Activated CD4-positive, alpha-beta memory T cell treated with anti-CD3 and anti-CD28 coated beads, Interleukin-2, amount 10 ng/mL, durations not matched to agents 7 days and 5 days (primary cell): ENCODE data around the gene SHC4. TPM values are rescaled to one million over a fixed set of nuclear protein-coding genes. Genes with fewer than 3 reads are reported as not detected.

Experiments used
- CTCF ChIA-PET: fragments of 350-600 bp; sonication (Branson Sonifier 250); formaldehyde crosslinking; loops from one replicate; lab custom pipeline; 2021; ENCODE audit warnings: antibody characterized with exemption, inconsistent platforms; lab: Charles Lee
- POLR2A ChIA-PET: fragments of 350-600 bp; sonication (Branson Sonifier 250); formaldehyde crosslinking; loops from one replicate; lab custom pipeline; 2021; ENCODE audit warnings: antibody characterized with exemption; lab: Charles Lee
- DNase-seq: peaks from one replicate; pipeline ENCODE4 v3.0.0-alpha.2; 2020
- H3K27ac Mint-ChIP-seq: one replicate; pipeline ENCODE4 v1.8.0; 2021; ENCODE audit warnings: mild to moderate bottlenecking, mixed read lengths
- H3K27me3 Mint-ChIP-seq: one replicate; pipeline ENCODE4 v1.8.0; 2021; ENCODE audit warnings: mixed read lengths
- H3K36me3 Mint-ChIP-seq: one replicate; pipeline ENCODE4 v1.8.0; 2021; ENCODE audit warnings: low read depth, mixed read lengths
- H3K4me1 Mint-ChIP-seq: one replicate; pipeline ENCODE4 v1.8.0; 2021; ENCODE audit warnings: mixed read lengths
- H3K4me3 Mint-ChIP-seq: one replicate; pipeline ENCODE4 v1.8.0; 2021; ENCODE audit warnings: mild to moderate bottlenecking, mixed read lengths
- H3K9me3 Mint-ChIP-seq: one replicate; pipeline ENCODE4 v1.8.0; 2021; ENCODE audit warnings: mixed read lengths
- total RNA-seq, 2 experiments: library from RNA; stranded (reverse); gene quantifications; one replicate each; pipeline ENCODE4 v1.2.3, GENCODE V29; 2021

The SHC4 gene
- 1 to 10 TPM; 1.9 to 2.8 TPM for total RNA-seq

GRCh38 chr15:48963524-48964113, at the start of gene SHC4:
SHC4 (minus strand) TSS chr15:48963919; CDS start chr15:48963015, 904 bp downstream.
- H3K4me1 Mint-ChIP-seq, result peaks cover 51% of the 10 kb centered on the region
- H3K9me3 Mint-ChIP-seq, result no peaks in the 10 kb centered on the region
- H3K27ac Mint-ChIP-seq, result peak within 1 kb of the TSS; percentile 58
- peak within 1 kb of the TSS; percentile 67 for H3K4me3 Mint-ChIP-seq
- peak; percentile 23 for DNase-seq
- CTCF ChIA-PET, result interaction anchor here (0.7 to 6.4 kb wide), 7 partner anchors 9 to 182 kb away, joined by 3 to 113 read pairs (median 4); partner anchors contain the start of gene EID1
- peaks cover 2% of the 10 kb centered on the region for H3K36me3 Mint-ChIP-seq
- peaks cover 35% of the 10 kb centered on the region for H3K27me3 Mint-ChIP-seq
- POLR2A ChIA-PET, result interaction anchor here (1.4 to 6.8 kb wide), 6 partner anchors 9 to 153 kb away, joined by 4 to 55 read pairs (median 8); partner anchors contain the start of genes CEP152 and EID1

GRCh38 chr15:48999314-48999713, 35.6 kb upstream of the SHC4 start:
- ChIA-PET CTCF (interaction anchor here (2.4 kb wide), 1 partner anchor 24 kb away, joined by 6 read pairs; no protein-coding TSS in a partner anchor), POLR2A (no interaction called here)
- no peak overlapping the region for H3K27ac Mint-ChIP-seq
- peaks cover 9% of the 10 kb centered on the region for H3K9me3 Mint-ChIP-seq
- no peak overlapping the region for H3K4me3 Mint-ChIP-seq
- no peaks in the 10 kb centered on the region for H3K27me3 Mint-ChIP-seq
- DNase-seq, result no peak
- no peaks in the 10 kb centered on the region for H3K4me1 Mint-ChIP-seq
- H3K36me3 Mint-ChIP-seq, result peaks cover 49% of the 10 kb centered on the region

- Mint-ChIP-seq H3K27me3 (no peaks in the 10 kb centered on the region), H3K27ac (no peak overlapping the region), H3K4me3 (no peak overlapping the region), H3K9me3 (no peaks in the 10 kb centered on the region), H3K4me1 (no peaks in the 10 kb centered on the region), H3K36me3 (peaks cover 69% of the 10 kb centered on the region)
- POLR2A ChIA-PET, result no interaction called here
- no peak for DNase-seq
- CTCF ChIA-PET, result interaction anchor here (1.4 kb wide), 1 partner anchor 21 kb away, joined by 4 read pairs; no protein-coding TSS in a partner anchor
Observed at GRCh38 chr15:48996276-48996675, 32.6 kb upstream of the SHC4 start.

- no peaks in the 10 kb centered on the region for H3K9me3 Mint-ChIP-seq
- H3K27me3 Mint-ChIP-seq, result no peaks in the 10 kb centered on the region
- peaks cover 55% of the 10 kb centered on the region for H3K36me3 Mint-ChIP-seq
- no peak overlapping the region for H3K27ac Mint-ChIP-seq
- no peak overlapping the region for H3K4me3 Mint-ChIP-seq
- ChIA-PET CTCF (interaction anchor here (0.7 to 1.7 kb wide), 2 partner anchors 17 to 101 kb away, joined by 3 to 8 read pairs; no protein-coding TSS in a partner anchor), POLR2A (no interaction called here)
- H3K4me1 Mint-ChIP-seq, result no peaks in the 10 kb centered on the region
- DNase-seq, result no peak
Observed at GRCh38 chr15:48993380-48993779, 29.7 kb upstream of the SHC4 start.

- H3K4me1 Mint-ChIP-seq, result no peaks in the 10 kb centered on the region
- no peaks in the 10 kb centered on the region for H3K9me3 Mint-ChIP-seq
- H3K27me3 Mint-ChIP-seq, result no peaks in the 10 kb centered on the region
- H3K27ac Mint-ChIP-seq, result no peak overlapping the region
- CTCF ChIA-PET, result no interaction called here
- no peak overlapping the region for H3K4me3 Mint-ChIP-seq
- POLR2A ChIA-PET, result no interaction called here
- no peak for DNase-seq
- peaks cover 59% of the 10 kb centered on the region for H3K36me3 Mint-ChIP-seq
Observed at GRCh38 chr15:48992545-48992944, 28.8 kb upstream of the SHC4 start.

GRCh38 chr15:48992096-48992495, 28.4 kb upstream of the SHC4 start:
- Mint-ChIP-seq H3K4me3 (no peak overlapping the region), H3K27ac (no peak overlapping the region), H3K9me3 (no peaks in the 10 kb centered on the region), H3K36me3 (peaks cover 55% of the 10 kb centered on the region), H3K27me3 (no peaks in the 10 kb centered on the region), H3K4me1 (no peaks in the 10 kb centered on the region)
- CTCF ChIA-PET, result interaction anchor here (0.8 kb wide), 1 partner anchor 16 kb away, joined by 3 read pairs; no protein-coding TSS in a partner anchor
- no peak for DNase-seq
- POLR2A ChIA-PET, result no interaction called here

- no peak for DNase-seq
- ChIA-PET POLR2A (no interaction called here), CTCF (interaction anchor here (1.1 kb wide), 1 partner anchor 14 kb away, joined by 8 read pairs; no protein-coding TSS in a partner anchor)
- Mint-ChIP-seq H3K4me1 (no peaks in the 10 kb centered on the region), H3K4me3 (no peak overlapping the region), H3K9me3 (no peaks in the 10 kb centered on the region), H3K36me3 (peaks cover 36% of the 10 kb centered on the region), H3K27ac (no peak overlapping the region), H3K27me3 (no peaks in the 10 kb centered on the region)
Observed at GRCh38 chr15:48989170-48989569, 25.5 kb upstream of the SHC4 start.

- Mint-ChIP-seq H3K36me3 (peaks cover 20% of the 10 kb centered on the region), H3K4me3 (no peak overlapping the region), H3K27me3 (peaks cover 4% of the 10 kb centered on the region), H3K27ac (no peak overlapping the region), H3K4me1 (no peaks in the 10 kb centered on the region), H3K9me3 (no peaks in the 10 kb centered on the region)
- CTCF ChIA-PET, result interaction anchor here (2.1 kb wide), 1 partner anchor 11 kb away, joined by 11 read pairs; no protein-coding TSS in a partner anchor
- POLR2A ChIA-PET, result no interaction called here
- DNase-seq, result no peak
Observed at GRCh38 chr15:48987142-48987541, 23.4 kb upstream of the SHC4 start.

GRCh38 chr15:48986240-48986639, 22.5 kb upstream of the SHC4 start:
- Mint-ChIP-seq H3K4me1 (no peaks in the 10 kb centered on the region), H3K36me3 (peaks cover 13% of the 10 kb centered on the region), H3K9me3 (no peaks in the 10 kb centered on the region), H3K4me3 (no peak overlapping the region), H3K27ac (no peak overlapping the region), H3K27me3 (peaks cover 10% of the 10 kb centered on the region)
- POLR2A ChIA-PET, result no interaction called here
- CTCF ChIA-PET, result interaction anchor here (2.1 kb wide), 1 partner anchor 10 kb away, joined by 11 read pairs; no protein-coding TSS in a partner anchor
- DNase-seq, result no peak

- H3K27ac Mint-ChIP-seq, result no peak overlapping the region
- CTCF ChIA-PET, result interaction anchor here (1.8 kb wide), 1 partner anchor 10 kb away, joined by 16 read pairs; no protein-coding TSS in a partner anchor
- no peak for DNase-seq
Observed at GRCh38 chr15:48985516-48985915, 21.8 kb upstream of the SHC4 start.

GRCh38 chr15:48984811-48985352, 21.2 kb upstream of the SHC4 start:
- Mint-ChIP-seq H3K4me3 (no peak overlapping the region), H3K36me3 (peaks cover 5% of the 10 kb centered on the region), H3K27me3 (peaks cover 10% of the 10 kb centered on the region), H3K9me3 (no peaks in the 10 kb centered on the region), H3K27ac (no peak overlapping the region), H3K4me1 (no peaks in the 10 kb centered on the region)
- no peak for DNase-seq
- ChIA-PET CTCF (interaction anchor here (1.8 kb wide), 1 partner anchor 9 kb away, joined by 16 read pairs; no protein-coding TSS in a partner anchor), POLR2A (interaction anchor here (1.1 to 1.2 kb wide), 2 partner anchors 9 to 107 kb away, joined by 3 to 5 read pairs; partner anchors contain the start of gene EID1)

More at GRCh38 chr15:48985516-48985915, 21.8 kb upstream of the SHC4 start:
- Mint-ChIP-seq H3K27me3 (peaks cover 10% of the 10 kb centered on the region), H3K4me3 (no peak overlapping the region), H3K4me1 (no peaks in the 10 kb centered on the region), H3K9me3 (no peaks in the 10 kb centered on the region), H3K36me3 (peaks cover 9% of the 10 kb centered on the region)
- POLR2A ChIA-PET, result interaction anchor here (1.1 to 1.2 kb wide), 2 partner anchors 9 to 107 kb away, joined by 3 to 5 read pairs; partner anchors contain the start of gene EID1

GRCh38 chr15:48984021-48984710, 20.4 kb upstream of the SHC4 start:
- Mint-ChIP-seq H3K27ac (no peak overlapping the region), H3K36me3 (peaks cover 5% of the 10 kb centered on the region), H3K27me3 (peaks cover 14% of the 10 kb centered on the region), H3K4me3 (no peak overlapping the region), H3K9me3 (no peaks in the 10 kb centered on the region), H3K4me1 (no peaks in the 10 kb centered on the region)
- DNase-seq, result no peak
- ChIA-PET CTCF (interaction anchor here (1.8 kb wide), 1 partner anchor 8 kb away, joined by 16 read pairs; no protein-coding TSS in a partner anchor), POLR2A (no interaction called here)
